HL-60 (cell line): ENCODE data around the gene CALN1.

Experiments
- DNase-seq, 2 experiments: peaks; one replicate each; pipeline ENCODE4 v3.0.0-alpha.2; 2010 to 2020; ENCODE audit warnings: low read depth in 1 of 2, low spot score in 1 of 2
- H3K27ac ChIP-seq: fragments of 250-450 bp; sonication (Bioruptor Pico); replicated peaks from 2 replicates; pipeline ENCODE4 v1.5.1; 2020; ENCODE audit warnings: mild to moderate bottlenecking, moderate library complexity
- H3K27me3 ChIP-seq: fragments of 250-450 bp; sonication (Bioruptor Pico); 2 replicates; pipeline ENCODE4 v1.5.1; 2021; ENCODE audit warnings: mild to moderate bottlenecking, moderate library complexity; ENCODE audit not compliant: insufficient read depth, poor library complexity, severe bottlenecking
- H3K4me3 ChIP-seq: replicated peaks from 2 replicates; pipeline ENCODE4 v1.5.1; 2011; ENCODE audit warnings: mild to moderate bottlenecking, control low read depth, low read length; ENCODE audit not compliant: insufficient read depth
- CTCF ChIP-seq: IDR thresholded peaks from one replicate; pipeline ENCODE4 v1.5.1; 2011; ENCODE audit warnings: low read length, control low read depth, inconsistent platforms; ENCODE audit not compliant: insufficient read depth
- GABPA ChIP-seq: IDR thresholded peaks from 2 replicates; pipeline ENCODE4 v1.6.1; 2012; ENCODE audit warnings: low read depth
- POLR2AphosphoS5 ChIP-seq: IDR thresholded peaks from 2 replicates; pipeline ENCODE4 v1.6.1; 2012; ENCODE audit warnings: low read depth
- REST ChIP-seq: IDR thresholded peaks from 2 replicates; pipeline ENCODE4 v1.6.1; 2012; ENCODE audit warnings: low read depth; ENCODE audit not compliant: insufficient replicate concordance
- SPI1 ChIP-seq: IDR thresholded peaks from 2 replicates; pipeline ENCODE4 v1.6.1; 2012; ENCODE audit warnings: low read depth, mild to moderate bottlenecking, borderline replicate concordance

Gene CALN1

GRCh38 chr7:72391821-72392377, 20.2 kb downstream of the CALN1 start:
- Histone ChIP-seq H3K27me3 (no peaks in the 10 kb centered on the region), H3K4me3 (no peak overlapping the region), H3K27ac (no peak overlapping the region)
- no peak for DNase-seq
- no peak for TF ChIP-seq POLR2AphosphoS5
- TF ChIP-seq SPI1, result no peak
- TF ChIP-seq REST, result no peak
- no peak for TF ChIP-seq CTCF
- TF ChIP-seq GABPA, result no peak

GRCh38 chr7:72386118-72386517, 26.0 kb downstream of the CALN1 start:
- H3K27me3 ChIP-seq, result no peaks in the 10 kb centered on the region
- no peak overlapping the region for H3K27ac ChIP-seq
- H3K4me3 ChIP-seq, result no peak overlapping the region
- TF ChIP-seq POLR2AphosphoS5, result no peak
- TF ChIP-seq GABPA, result no peak
- no peak for TF ChIP-seq CTCF
- no peak for TF ChIP-seq REST
- no peak for TF ChIP-seq SPI1
- DNase-seq, result no peak

GRCh38 chr7:72362246-72362645, 49.9 kb downstream of the CALN1 start:
- DNase-seq, result no peak
- H3K4me3 ChIP-seq, result no peak overlapping the region
- no peaks in the 10 kb centered on the region for H3K27me3 ChIP-seq
- TF ChIP-seq GABPA (no peak), SPI1 (no peak), POLR2AphosphoS5 (no peak), REST (no peak), CTCF (no peak)
- no peak overlapping the region for H3K27ac ChIP-seq
